Fibroblast of mammary gland (primary cell): Measurements from ENCODE around the gene ACTA2.

ENCODE experiments used
- DNase-seq: peaks from one replicate; pipeline ENCODE4 v3.0.0-alpha.2; 2010; ENCODE audit warnings: low read depth
- H3K4me3 ChIP-seq: 2 replicates; pipeline ENCODE4 v1.5.1; 2011; ENCODE audit warnings: low read depth, mild to moderate bottlenecking, low read length, moderate library complexity; ENCODE audit not compliant: control insufficient read depth
- TF ChIP-seq, protein P1 (sequence below): conservative IDR thresholded peaks from 2 replicates; pipeline ENCODE4 v1.5.1; 2011; ENCODE audit warnings: low read depth, low read length, inconsistent platforms; ENCODE audit not compliant: control insufficient read depth, insufficient read depth

ACTA2 gene

DNA sequence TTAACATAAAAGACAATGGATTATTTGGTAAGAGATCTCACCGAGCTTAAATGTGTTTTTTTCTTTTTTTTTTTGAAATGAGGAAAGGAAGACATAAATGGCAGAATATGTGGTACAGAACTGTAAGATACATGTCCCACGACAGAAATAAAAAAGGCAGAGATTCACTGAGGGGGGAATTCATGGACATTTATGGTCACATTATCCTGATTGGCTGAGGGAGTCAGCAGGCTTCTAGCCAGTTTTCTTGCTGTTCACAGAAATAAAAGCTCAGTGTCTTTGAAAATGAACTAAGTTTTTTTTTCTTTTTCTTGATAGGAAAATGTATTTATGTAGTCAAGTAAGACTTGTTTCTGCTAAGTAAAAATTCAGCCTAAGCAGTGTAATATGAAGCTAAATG is 29.8 kb upstream of the ACTA2 start:
- TF ChIP-seq, protein P1, sequence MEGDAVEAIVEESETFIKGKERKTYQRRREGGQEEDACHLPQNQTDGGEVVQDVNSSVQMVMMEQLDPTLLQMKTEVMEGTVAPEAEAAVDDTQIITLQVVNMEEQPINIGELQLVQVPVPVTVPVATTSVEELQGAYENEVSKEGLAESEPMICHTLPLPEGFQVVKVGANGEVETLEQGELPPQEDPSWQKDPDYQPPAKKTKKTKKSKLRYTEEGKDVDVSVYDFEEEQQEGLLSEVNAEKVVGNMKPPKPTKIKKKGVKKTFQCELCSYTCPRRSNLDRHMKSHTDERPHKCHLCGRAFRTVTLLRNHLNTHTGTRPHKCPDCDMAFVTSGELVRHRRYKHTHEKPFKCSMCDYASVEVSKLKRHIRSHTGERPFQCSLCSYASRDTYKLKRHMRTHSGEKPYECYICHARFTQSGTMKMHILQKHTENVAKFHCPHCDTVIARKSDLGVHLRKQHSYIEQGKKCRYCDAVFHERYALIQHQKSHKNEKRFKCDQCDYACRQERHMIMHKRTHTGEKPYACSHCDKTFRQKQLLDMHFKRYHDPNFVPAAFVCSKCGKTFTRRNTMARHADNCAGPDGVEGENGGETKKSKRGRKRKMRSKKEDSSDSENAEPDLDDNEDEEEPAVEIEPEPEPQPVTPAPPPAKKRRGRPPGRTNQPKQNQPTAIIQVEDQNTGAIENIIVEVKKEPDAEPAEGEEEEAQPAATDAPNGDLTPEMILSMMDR, result no peak
- no peak overlapping the region for H3K4me3 ChIP-seq
- DNase-seq, result no peak

DNA sequence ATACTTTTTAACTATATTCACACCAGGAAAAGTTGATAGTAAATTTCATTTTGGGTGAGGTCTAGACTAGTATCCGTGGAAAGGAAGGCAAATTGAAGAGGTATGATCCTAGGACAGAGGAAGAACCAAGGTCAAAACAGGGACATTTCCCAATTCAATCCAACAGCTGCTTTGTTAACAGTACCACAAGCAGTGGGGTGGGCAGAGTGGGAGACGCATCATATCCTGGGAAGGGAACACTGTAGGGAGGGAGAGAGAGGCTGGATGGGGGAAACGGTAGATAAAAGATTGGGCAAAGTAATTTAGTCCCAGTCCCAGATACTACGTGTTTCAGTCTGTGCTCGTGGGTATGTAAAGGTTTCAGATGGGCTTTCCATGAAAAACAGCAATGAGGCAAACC is 28.9 kb upstream of the ACTA2 start:
- TF ChIP-seq, protein P1, result no peak
- H3K4me3 ChIP-seq, result no peak overlapping the region
- no peak for DNase-seq

DNA sequence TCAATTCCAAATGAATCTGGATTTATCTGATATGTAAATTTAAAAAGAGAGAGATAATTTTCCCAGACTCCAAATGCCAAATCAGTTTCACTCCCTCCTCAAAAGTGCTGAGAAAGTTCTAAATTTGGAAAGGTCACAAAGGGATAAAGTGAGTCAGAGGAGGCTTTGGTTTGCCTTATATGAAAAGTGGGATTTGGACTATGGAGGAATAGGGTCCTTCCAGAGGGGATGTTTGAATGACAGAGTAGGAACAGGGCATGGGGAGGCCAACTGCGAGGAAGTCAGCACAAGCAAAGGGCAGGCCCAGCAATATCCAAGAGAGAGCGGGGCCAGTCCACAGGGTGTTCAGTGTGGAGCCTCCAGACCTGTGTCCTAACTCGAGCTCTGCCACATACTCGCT is 28.2 kb upstream of the ACTA2 start:
- H3K4me3 ChIP-seq, result no peak overlapping the region
- TF ChIP-seq, protein P1, result no peak
- peak; percentile 35 for DNase-seq

DNA sequence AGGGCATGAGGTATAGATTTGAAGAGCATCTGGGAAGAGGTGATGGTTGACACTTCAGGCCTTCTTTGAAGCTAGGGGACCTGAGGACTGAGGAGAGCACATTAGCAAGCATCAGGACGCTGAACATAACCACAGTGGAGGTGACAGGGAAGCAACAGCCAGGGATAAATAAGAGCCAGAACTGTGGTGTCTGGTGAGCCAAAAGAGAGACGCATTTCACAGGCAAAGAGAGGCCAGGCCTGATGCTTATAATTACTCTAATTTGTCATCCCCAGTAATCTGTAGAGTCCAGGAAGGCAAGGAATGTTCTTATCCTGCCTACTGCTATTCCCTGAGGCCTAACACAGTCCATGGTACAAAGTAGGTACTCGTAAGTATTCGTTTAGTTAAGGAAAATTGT is 27.7 kb upstream of the ACTA2 start:
- TF ChIP-seq, protein P1, result no peak
- DNase-seq, result no peak
- H3K4me3 ChIP-seq, result no peak overlapping the region

DNA sequence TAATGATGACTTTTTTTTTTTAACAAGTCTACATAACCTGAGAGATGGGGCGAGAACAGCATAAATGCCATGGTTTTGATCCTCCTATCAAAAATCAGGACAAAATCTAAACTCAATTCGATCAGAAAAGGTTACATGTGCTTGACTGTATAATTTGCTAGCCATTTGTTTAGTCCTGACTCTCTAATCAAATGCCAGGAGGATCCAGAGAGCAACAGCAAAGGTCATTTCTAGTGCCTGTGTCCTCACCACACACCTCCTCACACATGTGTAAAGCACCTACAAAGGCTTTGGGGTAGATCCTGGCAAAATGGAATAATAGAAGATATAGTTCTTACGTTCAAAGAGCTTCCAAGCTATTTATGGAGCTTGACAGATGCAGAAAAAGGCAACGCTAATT is 27.0 kb upstream of the ACTA2 start:
- TF ChIP-seq, protein P1, result no peak
- DNase-seq, result no peak
- H3K4me3 ChIP-seq, result no peak overlapping the region

DNA sequence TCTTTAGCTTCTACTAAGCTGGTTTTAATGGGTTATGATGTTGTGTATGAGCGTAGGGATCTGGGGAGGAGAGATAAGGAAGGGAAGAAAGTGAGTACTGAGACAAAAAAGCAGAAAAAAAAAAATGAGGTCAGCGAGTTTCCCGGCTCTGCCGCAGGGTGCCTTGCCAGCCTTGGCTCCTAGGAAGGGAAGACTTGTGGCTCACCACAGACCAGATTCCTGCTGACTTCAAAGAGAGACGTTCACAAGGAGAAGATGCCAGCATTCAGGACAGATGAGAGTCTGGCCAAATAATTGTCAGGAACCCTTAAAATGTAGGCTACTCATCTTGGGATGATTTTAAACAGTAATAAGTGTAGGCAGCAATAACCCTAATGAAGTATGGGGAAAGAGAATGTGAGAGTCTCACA is 26.6 kb upstream of the ACTA2 start:
- TF ChIP-seq, protein P1, result no peak
- no peak overlapping the region for H3K4me3 ChIP-seq
- DNase-seq, result peak; percentile 93

DNA sequence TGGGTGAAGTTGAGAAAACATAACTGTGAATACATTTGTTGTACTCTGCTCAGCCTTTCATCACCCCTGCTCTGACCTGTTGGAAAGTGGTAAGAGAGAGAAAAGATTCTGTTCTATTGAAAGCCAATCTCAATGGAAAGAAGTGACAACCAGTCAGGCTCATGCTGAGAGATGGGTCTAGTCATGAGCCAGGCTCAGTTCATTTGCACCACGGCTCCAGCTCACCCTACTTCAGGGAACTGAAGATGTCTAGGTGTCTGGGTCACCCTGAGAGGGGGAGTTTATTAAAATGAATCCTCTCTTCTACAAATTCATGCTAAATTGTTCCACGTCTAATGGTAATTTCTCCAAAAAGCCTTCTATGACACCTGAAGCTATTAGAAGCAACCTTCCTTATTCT is 25.9 kb upstream of the ACTA2 start:
- TF ChIP-seq, protein P1, result no peak
- no peak overlapping the region for H3K4me3 ChIP-seq
- DNase-seq, result no peak
